ENCODE data around the gene ZNF444.

ZNF444 gene

DNA sequence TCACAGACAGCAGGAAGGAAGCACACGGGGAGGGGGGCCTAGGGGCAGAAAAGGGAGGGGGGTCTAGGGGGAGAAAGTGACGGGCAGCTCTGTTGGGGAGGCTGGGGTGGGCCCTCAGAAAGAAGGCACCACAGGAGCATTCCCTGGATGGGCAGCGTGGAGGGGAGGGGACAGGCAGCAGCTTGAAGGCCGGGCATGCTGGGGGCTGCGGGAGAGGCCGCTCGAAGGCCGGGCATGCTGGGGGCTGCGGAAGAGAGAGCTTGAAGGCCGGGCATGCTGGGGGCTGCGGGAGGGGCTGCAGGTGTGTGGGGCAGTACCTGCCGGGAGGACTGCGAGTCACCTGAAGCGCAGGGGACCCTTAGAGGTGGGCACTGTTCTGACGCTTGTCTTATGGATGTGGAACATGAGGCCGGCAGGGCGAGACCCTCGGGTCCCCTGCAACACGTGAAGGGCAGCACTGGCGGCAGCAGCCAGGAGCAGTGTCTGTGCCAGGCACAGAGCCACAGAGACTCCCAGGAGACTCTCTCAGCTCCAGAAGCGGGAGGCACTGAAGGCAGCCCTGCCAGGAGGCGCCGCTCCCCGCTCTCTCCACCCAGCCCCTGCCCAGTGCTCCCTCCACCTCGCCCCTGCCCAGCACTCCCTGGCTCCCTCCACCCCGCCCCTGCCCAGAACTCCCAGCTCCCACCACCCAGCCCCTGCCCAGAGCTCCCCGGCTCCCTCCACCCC is 33.3 kb upstream of the ZNF444 start:
- DNase-seq = peak in 1 of 2 experiments; percentile 25

DNA sequence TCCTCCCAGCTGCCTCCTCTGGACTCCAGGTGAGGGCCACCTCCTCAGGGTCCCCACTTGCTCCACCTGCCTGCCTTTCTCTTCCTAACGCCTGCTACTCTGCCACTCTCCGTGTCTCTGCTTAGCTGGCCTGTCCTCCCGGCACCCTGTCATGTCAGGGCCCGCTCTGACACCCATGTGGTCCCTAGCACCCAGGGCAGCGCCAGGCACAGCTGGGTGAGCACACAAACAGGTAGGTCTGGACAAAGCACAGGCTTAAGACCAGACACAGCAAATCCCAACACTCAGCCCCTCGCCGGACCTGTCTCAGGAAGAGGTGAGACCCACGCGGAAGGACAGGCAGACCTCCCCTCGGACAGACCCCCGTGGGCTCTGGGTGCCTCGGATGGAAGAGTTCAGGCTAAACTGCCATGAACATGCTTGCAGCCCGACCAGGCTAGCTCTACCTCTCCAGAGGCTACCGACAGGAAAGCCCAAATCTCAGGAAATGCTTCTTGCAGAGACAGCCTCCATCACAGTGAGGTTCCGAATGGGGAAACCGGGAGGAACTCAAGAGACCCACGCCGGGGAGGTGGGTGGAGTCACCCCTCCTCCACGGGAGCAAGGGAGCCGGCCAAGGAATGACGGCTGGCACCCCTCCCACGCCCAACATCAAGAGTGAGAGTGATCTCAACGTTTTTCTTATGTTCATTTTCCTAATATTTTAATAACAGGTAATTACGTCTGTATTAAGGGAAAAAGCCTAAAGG is 32.5 kb upstream of the ZNF444 start:
- DNase-seq = no peak

DNA sequence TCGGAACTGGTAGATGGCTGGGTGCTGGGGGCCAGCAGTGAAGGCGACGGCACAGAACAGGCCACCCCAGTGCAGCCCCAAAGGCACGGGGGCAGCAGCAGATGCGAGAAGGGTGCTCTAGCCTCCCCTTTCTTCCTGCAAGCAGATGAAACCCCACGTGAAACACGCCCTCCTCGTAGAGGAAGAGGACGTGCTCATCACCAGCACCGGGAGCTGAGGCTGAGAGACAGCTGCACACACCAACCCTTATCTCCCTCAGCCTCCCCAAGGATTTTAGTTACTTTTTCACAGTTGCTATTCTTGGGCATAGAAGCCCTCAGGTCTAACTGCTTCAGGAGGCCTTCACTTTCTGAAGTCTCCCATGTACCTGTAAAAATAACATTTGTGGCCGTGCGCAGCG is 31.9 kb upstream of the ZNF444 start:
- DNase-seq = no peak

DNA sequence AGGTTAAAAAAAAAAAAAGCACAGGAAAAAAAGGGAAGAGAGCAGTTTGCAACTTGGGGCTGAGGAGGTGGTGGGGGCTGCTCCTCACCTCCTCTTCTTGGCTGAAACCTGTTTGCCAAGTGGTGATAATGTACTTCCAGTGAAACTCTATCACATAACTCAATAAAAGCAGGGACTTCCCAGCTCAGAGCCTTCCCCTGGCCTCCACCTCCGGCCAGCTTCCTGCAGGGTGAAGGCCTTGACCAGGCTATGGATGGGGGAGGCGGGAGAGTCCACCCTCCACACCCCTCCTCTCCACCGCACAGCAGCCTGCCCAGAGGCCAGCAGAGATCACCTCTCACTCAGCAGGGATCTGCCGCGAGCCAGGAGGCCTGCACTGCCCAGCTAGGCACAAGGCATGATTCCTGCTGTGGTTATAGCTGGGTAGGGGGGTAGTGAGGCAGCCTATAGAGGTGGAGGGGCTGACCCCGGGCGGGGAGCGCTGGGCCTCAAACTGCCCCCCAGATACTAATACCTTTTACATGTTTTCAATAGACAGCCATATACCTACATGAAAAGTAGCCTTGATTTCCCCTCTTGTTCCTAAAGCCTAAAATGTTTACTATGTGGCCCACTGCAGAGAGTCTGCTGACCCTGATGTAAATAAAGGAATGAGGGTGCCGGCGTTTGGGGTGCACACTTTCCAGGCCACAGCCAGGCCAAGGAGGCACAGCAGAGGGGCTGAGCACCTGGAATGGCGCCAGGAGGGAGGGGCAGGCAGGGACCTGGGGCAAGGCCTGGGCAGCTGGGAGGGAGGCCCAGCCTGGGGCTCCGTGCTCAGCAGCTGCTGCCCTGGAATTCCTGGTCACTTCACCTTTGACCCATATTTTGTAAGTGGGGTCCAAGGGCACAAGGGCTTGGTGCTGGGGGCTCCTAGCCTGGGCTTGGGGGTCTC is 30.3 kb upstream of the ZNF444 start:
- no peak for DNase-seq

DNA sequence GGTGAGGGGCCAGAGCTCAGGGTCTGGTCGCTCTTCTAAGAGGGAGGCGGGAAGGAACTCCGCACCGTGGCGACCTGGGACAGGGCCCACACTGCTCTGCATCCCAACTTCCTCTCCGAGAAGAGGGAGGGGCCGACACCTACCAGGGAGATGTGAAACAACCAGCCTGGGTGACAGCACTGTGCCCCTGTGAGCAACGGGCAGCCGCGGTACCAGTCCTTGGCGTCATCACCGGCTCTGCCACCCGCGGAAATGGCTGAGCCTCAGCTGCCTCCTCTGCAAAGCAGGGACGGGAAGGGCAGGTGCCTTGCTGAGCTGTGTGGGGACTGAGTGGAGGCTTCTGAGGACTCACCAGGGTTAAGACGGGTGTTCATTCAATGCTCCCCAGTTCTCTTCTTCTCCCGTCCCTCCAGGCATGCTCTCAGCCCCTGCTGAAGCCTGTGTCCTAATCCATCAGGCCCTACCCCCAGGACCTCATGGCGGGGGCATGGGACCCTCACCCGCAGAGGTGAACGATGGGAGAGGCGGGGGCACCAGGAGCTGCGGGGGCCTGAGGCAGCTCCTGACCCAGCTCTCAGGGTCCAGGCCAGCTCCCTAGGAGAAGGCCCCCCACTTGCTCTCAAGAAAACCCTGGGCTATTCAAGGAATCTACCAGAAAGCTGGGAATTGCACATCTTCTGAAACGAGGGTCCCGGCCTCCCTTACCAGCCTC is 29.3 kb upstream of the ZNF444 start:
- DNase-seq = peak in 1 of 2 experiments; percentile 49

DNA sequence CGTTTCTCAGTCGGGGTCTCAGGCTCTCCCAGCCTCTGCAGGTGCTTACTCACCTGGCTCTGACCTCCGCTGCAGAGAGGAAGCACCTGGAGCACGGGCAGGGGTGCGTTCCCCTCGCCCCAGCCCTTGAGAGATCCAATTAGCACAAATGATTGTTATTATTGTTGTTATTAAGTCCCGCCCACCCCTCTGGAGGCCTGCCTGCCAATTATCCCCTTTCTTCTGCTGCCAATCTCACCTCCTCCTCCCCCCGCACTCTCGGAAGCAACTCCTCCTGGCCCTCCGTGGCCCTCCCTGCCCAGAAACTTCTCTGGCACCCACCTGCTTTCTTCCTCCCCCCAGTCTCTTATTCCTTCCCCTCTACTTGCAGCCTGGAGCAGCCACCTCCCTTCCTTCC is 28.8 kb upstream of the ZNF444 start:
- no peak for DNase-seq

DNA sequence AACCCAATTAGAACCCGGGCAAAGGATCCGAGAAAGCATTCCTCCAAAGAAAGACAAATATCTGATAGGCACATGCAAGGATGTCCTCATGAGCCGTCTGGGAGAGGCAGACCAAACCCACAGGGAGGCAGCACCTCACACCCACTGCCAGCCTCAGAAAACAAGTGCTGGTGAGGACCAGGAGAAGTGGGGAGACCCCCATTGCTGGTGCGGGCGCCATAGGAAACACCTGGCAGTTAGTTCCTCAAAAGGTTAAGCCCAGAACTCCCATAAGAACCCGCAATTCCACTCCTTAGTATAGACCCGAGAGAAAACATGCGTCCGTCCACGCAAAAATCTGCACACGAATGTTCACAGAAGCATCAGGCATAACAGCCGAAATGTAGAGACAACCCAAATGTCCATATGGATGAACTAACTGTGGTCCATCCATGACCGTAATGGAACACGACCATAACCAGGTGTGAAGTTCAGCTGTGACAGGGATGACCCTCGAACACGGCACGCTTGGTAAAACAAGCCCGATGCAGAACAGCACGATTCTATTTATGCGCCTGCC is 27.9 kb upstream of the ZNF444 start:
- DNase-seq = no peak

DNA sequence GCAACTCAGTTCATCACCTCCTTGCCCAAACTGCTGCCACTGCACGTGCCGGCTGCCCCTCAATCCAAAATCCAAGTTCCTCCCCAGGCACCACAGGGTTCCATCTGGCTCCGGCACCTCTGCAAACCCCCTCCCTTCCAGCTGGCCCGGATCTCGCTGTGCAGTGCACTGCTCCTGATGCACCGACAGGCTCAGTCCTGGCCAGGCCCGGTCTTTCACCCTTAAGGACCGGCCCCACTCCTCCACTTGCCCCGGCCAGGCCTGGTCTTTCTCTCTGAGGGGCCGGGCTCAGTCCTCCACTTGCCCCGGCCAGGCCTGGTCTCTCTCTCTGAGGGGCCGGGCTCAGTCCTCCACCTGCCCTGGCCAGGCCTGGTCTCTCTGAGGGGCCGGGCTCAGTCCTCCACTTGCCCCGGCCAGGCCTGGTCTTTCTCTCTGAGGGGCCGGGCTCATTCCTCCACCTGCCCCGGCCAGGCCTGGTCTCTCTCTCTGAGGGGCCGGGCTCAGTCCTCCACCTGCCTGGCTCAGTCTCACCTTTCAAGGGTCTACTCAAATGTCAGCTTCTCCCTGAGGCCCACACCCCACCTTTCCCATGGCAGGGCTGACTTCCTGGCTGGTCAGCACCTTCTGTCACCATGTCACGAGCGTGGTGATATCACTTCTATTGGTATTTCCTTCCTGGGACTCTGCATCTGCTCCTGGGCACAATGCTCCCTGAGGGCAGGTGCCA is 26.9 kb upstream of the ZNF444 start:
- DNase-seq = no peak

DNA sequence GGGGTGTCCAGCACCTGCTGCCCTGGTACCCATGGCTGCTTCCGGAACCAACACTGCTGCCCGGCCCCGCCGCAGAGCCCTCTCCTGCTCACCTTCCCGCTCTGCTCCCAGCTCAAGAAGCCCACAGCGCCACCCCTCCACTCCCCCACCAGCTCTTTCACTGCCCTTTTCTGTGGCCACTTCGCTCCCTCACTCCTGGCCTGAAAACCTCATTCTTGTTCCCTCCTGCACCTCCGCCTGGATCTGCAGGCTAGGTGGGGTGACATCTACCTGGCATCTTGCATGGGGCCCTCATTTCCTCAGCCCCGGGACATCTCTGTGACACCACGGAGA is 26.3 kb upstream of the ZNF444 start:
- DNase-seq = no peak

DNA sequence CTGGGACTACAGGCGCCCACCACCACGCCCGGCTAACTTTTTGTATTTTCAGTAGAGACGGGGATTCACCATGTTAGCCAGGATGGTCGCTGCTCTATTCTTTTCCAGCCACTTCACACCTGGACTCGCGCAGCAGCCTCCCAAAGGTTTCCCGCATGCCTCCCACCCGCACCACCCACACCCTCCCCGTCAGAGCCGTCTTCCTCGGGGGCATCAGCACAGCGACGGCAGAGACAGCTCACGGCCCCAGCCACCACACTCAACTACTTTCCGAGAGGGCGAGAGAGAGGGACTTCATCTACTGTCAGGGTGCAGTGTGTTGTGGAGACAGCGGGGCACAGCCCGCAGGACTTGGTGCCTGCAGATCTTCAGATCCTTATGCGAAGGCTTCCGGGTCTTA is 25.6 kb upstream of the ZNF444 start:
- no peak for DNase-seq

DNA sequence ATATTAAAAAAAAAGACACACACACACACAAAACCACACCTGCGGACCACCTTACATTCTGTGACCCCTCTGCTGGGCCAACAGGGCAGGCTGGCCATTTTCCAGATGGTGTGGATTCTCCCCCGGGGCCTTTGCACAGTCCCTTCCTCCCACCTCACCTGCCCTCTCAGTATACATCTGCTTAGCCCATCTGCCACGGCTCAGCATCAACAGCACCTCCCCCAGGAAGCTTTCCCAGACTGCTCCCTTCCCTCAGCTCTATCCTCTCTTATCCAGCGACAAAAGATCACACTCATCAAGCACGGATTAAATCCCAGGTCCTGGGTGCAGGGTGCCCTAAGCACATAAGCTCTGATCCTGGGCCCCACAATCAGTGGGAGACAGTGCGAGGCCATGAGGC is 24.5 kb upstream of the ZNF444 start:
- DNase-seq = no peak

DNA sequence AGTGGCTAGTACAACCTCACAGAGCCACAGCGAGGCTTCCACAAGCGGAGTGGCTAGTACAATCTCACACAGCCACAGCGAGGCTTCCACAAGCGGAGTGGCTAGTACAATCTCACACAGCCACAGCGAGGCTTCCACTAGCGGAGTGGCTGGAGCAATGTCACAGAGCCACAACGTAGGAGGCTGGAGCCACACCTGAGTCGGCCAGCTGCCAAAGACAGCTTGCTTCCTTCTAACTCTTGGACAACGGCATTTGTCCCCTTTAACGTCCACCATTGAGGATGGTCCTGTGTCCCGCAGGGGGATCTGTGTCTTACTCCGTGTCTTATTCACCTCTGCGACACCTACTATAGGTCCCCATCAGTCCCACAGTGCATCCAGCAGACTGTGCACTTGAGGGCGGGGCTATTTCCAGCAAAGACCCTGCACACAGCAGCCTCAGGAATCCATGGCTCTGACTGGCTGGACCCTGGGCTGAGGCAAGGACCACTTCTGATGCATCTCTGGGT is 23.7 kb upstream of the ZNF444 start:
- DNase-seq = no peak

DNA sequence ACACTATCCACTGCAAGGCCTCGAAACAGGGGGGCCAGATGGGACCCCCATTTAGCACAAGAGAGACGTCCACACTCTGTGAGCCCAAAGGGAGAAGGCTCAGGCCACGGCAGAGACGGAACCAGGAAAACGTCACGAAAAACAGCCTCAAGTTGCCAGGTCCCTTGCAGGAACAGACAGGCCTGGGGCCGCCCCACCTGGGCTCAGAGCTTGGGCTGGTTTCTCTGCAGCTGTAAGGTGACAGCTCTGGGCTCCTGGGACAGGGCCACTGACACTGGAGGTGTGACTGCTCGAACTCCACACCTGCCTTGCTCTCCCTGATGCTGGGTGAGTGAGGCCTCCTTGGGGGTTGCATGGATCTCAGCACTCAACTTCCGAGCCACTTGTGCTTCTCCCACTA is 23.2 kb upstream of the ZNF444 start:
- no peak for DNase-seq

DNA sequence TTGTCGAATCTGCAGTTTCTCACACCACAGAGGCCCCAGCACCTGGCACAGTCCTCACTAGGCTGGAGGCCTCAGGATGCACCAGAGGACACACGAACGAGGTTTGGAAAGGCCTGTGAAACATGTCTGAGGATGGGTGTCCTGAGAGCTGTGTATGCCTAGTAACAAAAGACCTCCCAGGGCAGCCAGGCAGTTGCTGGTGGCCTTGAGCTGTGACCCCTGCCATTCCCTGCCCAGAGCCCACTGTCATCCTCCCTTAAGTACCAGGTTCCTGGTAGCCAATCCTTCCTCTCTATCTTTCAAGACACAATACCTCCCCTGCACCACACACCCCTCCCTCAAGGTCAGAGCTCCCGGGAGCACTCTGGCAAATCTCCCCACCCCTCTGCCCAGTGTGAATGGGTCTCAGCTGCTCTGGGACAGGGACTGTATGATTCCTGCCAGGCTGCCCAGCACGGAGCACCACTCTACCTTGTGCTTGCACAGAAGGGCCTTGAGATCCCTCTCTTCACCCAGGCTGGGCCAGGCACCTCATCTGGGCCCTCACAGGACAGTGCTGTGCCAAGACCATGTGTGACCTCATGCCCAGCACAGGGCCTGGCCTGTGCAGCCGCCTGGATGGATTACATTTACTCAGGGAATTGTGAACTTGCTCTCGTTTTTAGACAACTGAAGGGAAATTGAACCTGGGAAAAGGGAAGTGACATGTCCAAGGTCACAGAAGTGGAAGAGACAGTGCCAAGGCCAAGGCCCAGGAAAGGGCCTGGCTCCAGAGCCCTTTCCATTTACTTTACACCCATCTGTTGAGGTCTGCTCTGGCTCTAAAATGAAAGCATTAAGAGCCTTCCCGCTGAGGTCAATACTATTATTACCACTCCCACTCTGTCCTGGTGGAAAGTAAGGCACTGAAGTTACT is 22.2 kb upstream of the ZNF444 start:
- DNase-seq = no peak

DNA sequence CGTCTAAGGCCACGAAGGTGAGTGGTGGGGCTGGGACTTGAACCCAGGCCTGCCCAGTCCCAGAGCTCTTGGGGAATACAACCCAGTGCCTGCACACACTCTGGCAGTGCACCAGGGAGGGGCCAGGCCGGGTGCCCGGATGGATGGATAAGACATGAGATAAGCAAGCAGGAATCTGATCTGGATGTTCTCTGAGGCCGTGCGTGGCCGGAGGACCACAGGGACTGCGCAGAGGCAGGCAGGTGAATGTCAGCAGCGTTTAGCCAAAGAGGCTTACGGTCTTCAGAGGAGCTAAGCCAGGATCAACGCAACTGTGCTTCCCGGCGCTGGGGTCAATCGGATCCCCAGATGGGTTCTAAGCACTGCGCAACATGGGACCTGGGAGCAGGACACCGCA is 21.5 kb upstream of the ZNF444 start:
- no peak for DNase-seq

DNA sequence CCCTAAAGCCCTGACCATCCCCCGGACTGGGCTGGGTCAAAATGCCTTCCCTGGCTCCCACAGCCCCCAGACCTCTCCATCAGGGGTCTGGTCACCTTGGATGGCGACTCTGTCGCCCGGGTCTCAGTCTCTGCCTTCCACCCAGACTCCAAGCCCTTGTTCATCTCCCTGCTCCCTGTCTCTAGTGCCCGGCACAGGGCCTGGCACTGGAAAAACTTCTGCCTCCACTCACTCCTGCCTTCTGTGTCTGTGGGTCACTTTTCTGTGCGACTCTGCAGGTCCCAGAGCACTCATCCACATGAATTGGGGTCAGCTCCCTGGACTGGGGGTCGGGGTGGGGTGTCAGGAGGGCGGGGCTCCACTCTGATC is 21.1 kb upstream of the ZNF444 start:
- DNase-seq = no peak

DNA sequence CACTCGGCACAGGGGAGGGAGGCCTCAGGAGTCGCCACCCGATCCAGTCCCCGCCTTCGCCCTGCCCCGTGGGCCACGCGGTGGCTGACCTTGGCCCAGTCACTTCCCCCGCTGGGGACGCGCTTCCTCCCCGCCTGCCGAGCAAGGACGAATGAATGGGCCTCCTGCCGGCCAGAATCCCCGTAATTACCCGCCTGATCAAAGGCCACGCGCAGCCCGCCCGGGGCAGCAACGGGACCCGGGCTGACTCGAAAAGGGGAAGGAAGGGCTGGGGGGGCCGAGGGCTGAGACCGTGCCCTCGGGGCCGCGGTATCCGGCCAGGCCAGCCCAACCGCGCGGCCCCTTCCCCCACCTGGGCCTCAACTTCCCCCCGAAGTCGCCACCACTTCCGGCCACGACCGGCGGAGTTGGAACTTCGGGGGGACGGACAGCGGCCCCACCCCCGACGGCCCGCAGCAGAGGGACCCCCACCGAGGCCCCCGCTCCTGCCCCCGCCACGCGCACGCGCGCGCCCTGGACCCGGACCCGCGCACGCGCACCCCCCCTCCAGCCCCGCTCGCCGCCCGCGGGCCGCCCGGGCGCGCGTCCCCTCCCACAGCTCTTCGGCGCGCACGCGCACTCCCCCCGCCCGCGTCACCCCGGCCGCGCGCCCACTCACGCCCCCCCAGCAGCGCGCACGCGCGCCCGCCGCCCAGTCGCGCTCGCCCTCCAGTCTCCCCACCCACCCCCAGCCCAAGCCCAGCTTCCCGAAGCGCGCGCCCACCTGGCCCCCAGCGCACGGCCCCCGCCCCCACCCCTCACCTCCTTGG is 20.5 kb upstream of the ZNF444 start:
- peak in 1 of 2 experiments; percentile 89 for DNase-seq

DNA sequence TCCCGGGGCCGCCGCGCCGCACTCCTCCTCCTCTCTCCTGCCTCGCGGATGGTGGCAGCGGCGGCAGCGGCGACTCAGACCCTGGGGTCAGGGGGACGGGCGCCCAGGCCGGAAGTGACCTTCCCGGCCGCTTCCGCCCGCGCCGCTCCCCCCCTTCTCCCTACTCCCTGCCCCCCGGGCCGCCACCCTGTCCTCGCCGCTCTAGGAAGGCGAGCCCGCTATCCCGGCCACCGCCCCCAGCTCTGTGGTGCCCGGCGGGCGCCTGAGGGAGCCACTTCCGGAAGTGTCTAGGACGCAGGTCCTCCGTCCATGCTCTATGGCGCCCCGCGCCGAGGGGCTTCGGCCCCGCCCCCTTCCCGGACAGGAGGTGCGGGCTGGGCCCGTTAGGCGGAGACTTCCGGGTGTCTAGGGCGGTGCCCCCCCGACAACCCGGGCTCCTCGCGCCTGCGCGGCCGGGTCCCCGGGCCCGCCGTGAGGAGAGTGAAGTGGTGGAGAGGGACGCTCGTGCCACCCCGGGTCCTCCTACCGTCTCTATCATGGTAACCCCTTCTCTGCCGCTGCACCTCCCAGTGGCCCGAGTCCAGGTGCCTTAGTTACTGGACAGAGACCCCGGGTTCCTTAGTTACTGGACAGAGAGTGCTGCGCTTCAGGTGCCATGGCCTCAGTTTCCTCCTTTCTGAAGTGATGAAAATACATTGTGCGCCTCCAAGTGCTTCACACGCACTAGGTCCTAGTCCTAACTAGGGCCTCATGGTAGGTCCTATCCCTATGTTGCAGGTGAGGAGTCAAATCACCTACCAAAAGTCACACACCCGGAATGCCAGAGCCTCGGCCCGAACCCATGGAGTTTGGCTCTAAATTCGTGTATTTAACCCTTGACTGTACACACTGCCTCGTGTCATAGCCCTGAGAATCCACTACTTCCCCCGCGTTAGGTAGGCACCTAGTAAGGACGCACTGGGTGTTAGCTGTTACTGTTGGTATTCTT is 19.6 kb upstream of the ZNF444 start, which contains the start of gene ZNF787:
Gene ZNF787, minus strand, starts transcription at position 116 of the 988 bp plus-strand sequence. CDS start 18,078 bp downstream, outside the sequence.
- DNase-seq = peak; percentile 97 to 99

Measured in NCI-H526 (cell line).